GM12892 (cell line): ENCODE results near the gene YBX2.

Source experiments
- DNase-seq: peaks from one replicate; pipeline ENCODE4 v3.0.0; 2011; ENCODE audit not compliant: insufficient read length
- FAIRE-seq: peaks from 2 replicates; lab custom pipeline; 2011; peaks lifted over from hg19 to GRCh38; lab: Jason Lieb, UNC
- POLR2A ChIP-seq: IDR thresholded peaks from 2 replicates; pipeline ENCODE4 v1.6.1; 2011; ENCODE audit warnings: low read depth, low read length, control low read depth
- POLR2AphosphoS5 ChIP-seq: IDR thresholded peaks from 2 replicates; pipeline ENCODE4 v1.6.1; 2011; ENCODE audit warnings: low read depth, low read length, control low read depth
- TAF1 ChIP-seq: IDR thresholded peaks from 2 replicates; pipeline ENCODE4 v1.6.1; 2011; ENCODE audit warnings: low read depth, mild to moderate bottlenecking, control low read depth, low read length, borderline replicate concordance

YBX2 gene

DNA sequence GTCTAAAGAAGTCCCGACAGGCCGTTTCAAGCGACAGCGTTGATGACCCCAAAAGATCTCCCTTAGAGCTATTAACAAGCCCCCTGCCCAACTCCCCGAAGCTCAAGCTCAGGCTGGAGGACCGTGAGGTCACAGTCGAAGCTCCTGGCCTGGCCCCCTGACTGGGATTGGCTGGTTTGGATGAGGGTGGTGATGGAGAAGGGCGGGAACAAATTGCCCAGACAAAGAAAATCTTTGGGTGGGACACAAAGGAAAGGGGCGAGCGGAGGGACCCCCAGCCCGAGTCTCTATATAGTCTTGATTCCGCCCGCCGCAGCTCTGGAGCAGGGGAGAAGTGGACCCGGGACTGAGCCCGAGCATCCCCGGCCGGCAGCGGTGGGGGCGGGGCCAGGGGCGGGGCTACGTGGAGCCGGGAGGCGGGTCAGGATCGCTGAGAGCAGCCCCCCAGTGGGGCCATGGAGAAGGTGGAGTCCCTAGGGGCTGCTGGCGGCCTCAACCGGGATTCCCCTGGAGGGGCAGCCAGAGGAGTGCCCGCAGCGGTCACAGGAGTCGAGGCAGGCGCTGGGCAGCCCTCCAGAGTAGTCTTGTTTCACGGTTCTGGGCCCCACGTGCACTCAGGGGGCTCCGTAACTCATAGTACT lies 35.7 kb upstream of the YBX2 start:
- no peak for TF ChIP-seq POLR2A
- TF ChIP-seq POLR2AphosphoS5, result no peak
- TF ChIP-seq TAF1, result no peak
- FAIRE-seq (no peak), DNase-seq (peak; percentile 89)

DNA sequence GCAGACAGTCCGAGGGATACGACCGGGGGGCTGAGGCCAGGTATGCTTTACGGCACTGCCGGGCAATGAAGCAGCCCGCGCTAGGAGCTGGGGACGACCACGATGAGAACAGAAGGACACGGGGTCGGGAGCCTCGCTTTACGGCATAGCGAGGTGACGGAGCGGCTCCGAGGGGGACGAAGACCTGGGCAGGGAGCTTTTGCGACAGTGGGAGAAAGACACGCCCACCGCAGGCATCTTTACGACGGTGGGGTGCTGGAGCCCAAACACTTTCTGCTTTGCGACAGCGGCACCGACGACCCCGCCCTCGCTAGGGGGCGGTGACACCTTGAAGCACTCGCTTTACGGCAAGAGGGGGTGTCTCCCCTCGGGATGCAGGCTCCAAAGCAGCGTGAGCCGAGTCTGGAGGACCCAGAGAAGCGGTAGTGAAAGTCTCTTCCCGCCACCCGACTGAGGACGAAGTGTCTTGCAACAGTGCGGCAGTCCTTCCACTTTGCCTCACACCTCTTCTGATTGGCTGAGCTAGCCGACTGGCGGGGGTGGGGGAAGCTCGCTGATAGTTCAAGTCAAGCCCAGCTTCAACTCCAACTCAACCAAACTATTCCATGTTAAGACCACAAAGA lies 35.0 kb upstream of the YBX2 start:
- TF ChIP-seq POLR2A (peak; percentile 86), POLR2AphosphoS5 (peak; percentile 75), TAF1 (no peak; the same call in 1 of the 2 replicates)
- DNase-seq (peak; percentile 99), FAIRE-seq (peak; percentile 100)

DNA sequence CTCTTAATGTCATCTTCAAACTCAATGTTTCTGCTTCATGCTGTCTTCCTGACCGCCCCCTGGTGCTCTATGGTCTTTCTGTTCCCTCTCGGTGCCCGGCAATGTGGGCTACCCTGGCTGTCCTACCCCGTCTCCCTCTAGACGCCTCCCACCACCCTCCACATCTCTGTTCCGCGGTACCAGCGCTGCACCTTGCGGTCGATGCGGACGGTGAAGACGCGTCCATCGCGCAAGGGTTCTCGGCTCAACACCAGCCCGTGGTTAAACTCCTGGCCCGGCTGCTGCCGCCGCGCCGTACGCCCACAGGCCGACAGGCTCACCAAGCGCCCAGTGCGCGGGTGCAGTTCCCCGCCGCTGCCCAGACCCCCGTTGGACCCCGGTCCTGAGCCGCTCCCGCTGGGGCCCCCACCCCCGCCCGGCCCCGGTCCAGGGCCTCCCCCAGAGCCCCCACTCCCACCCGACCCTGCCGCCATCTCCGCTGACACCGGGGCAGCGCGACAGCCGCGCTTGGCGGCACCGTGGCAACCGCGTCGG lies 34.5 kb upstream of the YBX2 start, which contains the start of gene NEURL4:
NEURL4 (minus strand) TSS at position 496 of the 534 bp plus-strand sequence; CDS start at position 473, 23 bp downstream.
- TF ChIP-seq POLR2A, result no peak
- TF ChIP-seq POLR2AphosphoS5, result no peak
- no peak for DNase-seq
- FAIRE-seq, result no peak

DNA sequence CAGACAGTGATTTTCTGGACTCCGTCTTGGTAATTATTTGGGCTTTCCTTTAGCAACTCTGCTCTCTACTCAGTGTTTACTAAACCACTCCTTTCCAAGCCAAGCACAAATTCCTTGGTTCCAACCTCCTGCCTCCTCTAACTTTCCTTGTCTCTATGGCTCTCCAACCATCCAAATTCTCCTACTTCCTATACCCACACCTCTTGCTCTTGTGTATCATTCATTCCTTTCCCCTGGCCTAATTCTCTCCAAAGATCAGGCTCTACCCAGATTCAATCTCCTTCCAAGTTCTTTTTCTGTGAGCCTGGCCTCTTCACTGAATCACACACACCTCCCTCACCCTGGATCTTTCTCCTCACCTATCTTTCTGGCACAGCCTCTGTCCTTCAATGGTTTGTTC lies 33.6 kb upstream of the YBX2 start:
- FAIRE-seq (no peak), DNase-seq (no peak)
- TF ChIP-seq POLR2A (no peak), TAF1 (no peak), POLR2AphosphoS5 (no peak)

DNA sequence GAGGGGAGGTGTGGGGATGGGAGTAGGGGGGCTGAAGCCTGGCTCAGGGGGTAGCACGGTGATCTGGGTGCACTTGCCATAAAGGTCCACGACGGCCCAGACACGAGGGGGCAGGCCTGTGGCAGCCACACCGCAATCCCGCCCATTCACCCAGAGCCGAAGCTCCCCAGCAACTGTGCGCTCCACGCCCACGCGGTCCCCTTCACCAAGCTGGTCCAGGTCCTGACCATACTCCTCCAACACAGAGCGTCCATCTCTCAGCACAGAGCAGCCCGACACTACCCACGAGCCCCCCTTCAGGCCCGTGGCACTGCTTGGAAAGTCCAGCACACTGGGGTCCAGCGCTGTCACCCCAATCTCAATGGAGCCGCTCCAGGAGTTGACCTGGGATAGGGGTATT lies 33.1 kb upstream of the YBX2 start:
- TF ChIP-seq POLR2A (no peak), POLR2AphosphoS5 (no peak), TAF1 (no peak)
- no peak for FAIRE-seq
- no peak for DNase-seq

DNA sequence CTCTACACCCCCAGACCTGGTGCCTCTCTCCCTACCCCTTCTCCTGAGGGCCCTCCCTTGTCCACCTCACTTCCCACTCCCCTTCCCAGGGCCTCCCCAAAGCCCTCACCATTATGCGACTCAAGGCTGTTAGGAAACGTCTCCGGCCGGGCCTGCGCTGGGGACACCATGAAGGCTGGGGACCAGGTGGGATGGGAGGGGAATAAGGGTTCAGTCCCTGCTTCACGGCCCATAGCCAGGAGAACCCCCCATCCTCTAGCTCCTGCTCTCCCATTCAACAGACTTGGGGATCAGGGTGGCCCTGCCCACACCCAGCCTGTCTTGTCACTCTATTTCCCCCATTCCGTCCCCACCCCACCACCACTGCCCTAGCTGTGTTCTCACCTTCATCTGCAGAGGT lies 32.6 kb upstream of the YBX2 start:
- FAIRE-seq, result no peak
- DNase-seq, result no peak
- TF ChIP-seq POLR2AphosphoS5, result no peak
- no peak for TF ChIP-seq POLR2A
- TF ChIP-seq TAF1, result no peak

DNA sequence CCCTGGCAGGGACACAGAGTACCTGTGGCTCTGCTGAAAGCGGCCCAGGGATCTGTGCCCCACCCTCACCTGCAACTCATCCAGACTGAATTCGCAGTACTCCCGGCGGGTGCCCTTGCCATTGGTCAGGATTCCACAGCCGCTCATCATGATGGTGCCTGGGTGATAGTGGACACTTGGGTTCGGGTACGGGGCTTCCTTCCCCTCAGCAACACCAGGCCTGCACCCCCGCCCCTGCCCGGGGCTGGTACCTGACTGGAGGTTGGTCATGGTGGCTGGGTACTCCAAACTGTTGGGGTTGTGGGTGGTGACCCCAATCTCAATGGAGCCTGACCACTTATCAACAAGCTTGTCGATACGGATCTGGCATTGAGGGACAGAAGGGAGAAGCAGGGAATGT lies 31.7 kb upstream of the YBX2 start:
- no peak for FAIRE-seq
- no peak for TF ChIP-seq POLR2AphosphoS5
- no peak for TF ChIP-seq POLR2A
- DNase-seq, result no peak

DNA sequence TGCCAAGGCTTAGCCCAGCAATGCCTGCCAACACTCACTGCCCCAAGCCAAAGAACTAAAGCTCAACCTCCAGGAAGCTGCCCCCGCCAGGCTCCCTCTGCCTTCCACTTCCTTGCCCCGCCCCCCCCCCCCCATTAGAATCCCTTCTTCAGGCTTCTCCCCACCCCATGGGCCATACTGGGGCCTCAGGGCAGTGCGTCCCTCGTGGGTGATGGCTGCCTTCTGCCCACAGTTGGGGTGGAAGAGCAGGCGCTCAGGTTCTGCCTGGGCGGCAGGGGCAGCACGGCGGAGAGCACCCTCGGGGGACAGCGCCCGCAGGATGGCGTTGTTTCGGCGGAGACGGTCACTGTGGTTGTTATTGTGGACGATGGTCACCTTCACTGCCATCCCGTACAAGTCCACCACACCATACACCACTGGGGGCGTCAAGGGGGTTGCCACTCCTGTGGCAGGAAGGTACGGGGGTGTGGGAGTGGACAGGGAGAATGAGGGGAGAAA lies 30.6 kb upstream of the YBX2 start:
- no peak for FAIRE-seq
- peak; percentile 5 for DNase-seq
- no peak for TF ChIP-seq POLR2A
- no peak for TF ChIP-seq POLR2AphosphoS5
- no peak for TF ChIP-seq TAF1

DNA sequence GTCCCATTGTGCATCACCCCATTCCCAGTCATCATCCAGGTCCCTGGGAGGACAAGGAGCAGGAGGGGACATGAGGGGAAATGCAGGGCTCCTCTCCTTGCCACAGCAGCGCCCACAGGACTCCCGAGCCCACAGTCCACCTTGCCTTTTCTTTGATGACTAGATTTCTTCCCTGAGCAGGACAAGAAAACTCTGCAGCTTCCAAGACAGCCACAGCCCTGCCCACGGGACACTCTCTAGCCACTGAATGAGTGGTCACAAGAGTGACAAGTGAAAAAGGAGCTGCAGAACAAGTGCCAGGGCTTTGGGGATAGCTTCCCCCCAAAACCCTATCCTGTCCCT lies 30.0 kb upstream of the YBX2 start:
- TF ChIP-seq TAF1, result no peak
- no peak for TF ChIP-seq POLR2A
- TF ChIP-seq POLR2AphosphoS5, result no peak
- DNase-seq, result no peak
- FAIRE-seq, result no peak

DNA sequence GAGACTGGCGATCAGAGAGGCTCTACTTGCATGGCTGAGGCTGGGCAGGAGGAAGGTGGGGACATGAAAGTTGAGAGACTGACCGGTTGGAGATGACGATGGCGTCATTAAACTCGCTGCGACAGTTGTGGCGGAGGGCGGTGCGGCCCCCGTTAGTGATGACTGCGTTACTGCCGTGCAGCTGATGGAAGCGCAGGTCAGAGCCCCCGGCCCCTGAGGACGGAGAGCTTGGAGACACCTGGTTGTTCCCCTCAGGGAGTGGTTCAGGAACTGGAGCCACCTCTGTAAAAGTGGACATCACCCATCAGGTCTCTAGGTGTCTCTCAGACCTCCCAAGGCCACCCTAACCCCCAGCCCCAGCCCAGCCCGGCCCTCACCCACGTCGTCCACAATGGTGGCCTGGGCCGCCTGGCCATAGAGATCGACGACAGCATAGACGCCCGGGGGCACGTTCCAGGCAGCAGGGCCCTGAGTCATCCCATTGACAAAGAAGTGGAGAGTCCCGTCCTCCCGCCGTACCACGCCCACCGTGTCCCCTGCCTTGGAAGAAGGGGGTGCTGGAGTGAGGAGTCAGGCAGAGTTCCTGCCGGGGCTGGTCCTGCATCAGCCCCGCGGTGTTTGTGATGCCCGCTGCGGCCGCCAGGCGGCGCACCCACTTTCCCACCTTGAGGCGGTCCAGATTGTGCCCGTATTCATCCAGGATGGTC lies 29.4 kb upstream of the YBX2 start:
- peak; percentile 92 for FAIRE-seq
- DNase-seq, result peak; percentile 84
- TF ChIP-seq TAF1 (no peak), POLR2AphosphoS5 (no peak), POLR2A (no peak)

DNA sequence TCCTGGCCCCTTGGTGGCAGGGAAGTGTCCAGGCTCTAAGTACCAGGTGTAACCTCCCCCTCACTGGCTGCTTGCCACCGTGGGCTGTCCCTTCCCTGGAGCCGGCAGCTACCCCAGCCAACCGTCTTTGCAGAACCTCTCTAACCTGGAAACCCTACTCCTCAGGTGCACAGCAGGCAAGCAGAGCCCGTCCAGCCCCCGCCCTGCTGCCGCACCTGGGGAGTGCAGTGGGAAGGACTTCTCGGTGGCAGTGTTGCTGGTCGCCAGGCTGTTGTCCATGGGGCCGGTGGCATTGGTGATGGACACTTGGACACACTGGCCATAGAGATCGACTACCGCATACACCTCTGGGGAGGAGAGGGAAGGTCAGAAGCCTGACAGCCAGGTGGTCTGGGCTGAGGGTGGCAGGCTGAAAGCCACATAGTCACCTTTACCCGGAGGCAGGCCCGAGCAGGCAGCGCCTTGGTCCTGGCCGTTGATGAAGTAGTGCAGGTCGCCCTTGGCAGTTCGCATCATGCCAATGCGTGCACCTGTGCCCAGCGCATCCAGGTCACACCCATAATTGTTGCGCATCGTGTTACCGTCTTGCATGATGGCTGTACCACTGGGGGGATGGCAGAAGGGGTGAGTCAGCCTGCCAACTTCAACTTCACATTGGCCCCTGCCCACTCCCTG lies 28.2 kb upstream of the YBX2 start:
- peak; percentile 17 for DNase-seq
- FAIRE-seq, result no peak
- TF ChIP-seq TAF1 (no peak), POLR2AphosphoS5 (no peak), POLR2A (no peak)
